GM21526 (cell line): Measurements from ENCODE around the gene NAV2.
"Not testable (repeated sequence)": the region's sequence is repeated elsewhere in the genome, so short reads cannot be mapped to it uniquely, and the experiment has no call there.

Source experiments
- ATAC-seq: cut with Tn5 transposase; IDR thresholded peaks from one replicate; pipeline ENCODE4 v1.9.1; 2021; ENCODE audit warnings: moderate library complexity; ENCODE audit not compliant: unreplicated experiment, low FRiP score

Gene NAV2

GRCh38 chr11:20058749-20059458 is 346.3 kb downstream of the NAV2 start:
- ATAC-seq, result no peak

GRCh38 chr11:20059587-20060021 is 347.0 kb downstream of the NAV2 start:
- no peak for ATAC-seq

- ATAC-seq, result no peak
Measured at GRCh38 chr11:20060181-20060580, 347.5 kb downstream of the NAV2 start.

- no peak for ATAC-seq
Measured at GRCh38 chr11:20060647-20061205, 348.1 kb downstream of the NAV2 start.

GRCh38 chr11:20061776-20062175 is 349.1 kb downstream of the NAV2 start:
- no peak for ATAC-seq

GRCh38 chr11:20064961-20065405 is 352.3 kb downstream of the NAV2 start:
- no peak for ATAC-seq

- ATAC-seq, result no peak
Measured at GRCh38 chr11:20065406-20065805, 352.8 kb downstream of the NAV2 start.

GRCh38 chr11:20066013-20066782 is 353.6 kb downstream of the NAV2 start:
- no peak for ATAC-seq

- ATAC-seq, result no peak
Measured at GRCh38 chr11:20066783-20067156, 354.1 kb downstream of the NAV2 start.

- no peak for ATAC-seq
Measured at GRCh38 chr11:20067665-20068064, 355.0 kb downstream of the NAV2 start.

- ATAC-seq, result no peak
Measured at GRCh38 chr11:20068691-20069090, 356.1 kb downstream of the NAV2 start.

- ATAC-seq, result no peak
Measured at GRCh38 chr11:20070459-20070858, 357.8 kb downstream of the NAV2 start.

- ATAC-seq, result no peak
Measured at GRCh38 chr11:20075627-20076026, 363.0 kb downstream of the NAV2 start.

GRCh38 chr11:20078846-20079245 is 366.2 kb downstream of the NAV2 start:
- ATAC-seq, result no peak

- no peak for ATAC-seq
Measured at GRCh38 chr11:20080032-20080685, 367.5 kb downstream of the NAV2 start.

- no peak for ATAC-seq
Measured at GRCh38 chr11:20081336-20081735, 368.7 kb downstream of the NAV2 start.

- ATAC-seq, result not testable (repeated sequence)
Measured at GRCh38 chr11:20083877-20084276, 371.2 kb downstream of the NAV2 start.

GRCh38 chr11:20084921-20085814 is 372.5 kb downstream of the NAV2 start:
- no peak for ATAC-seq

- ATAC-seq, result no peak
Measured at GRCh38 chr11:20085918-20086317, 373.3 kb downstream of the NAV2 start.

- ATAC-seq, result no peak
Measured at GRCh38 chr11:20087118-20087521, 374.5 kb downstream of the NAV2 start.
